ENCODE data around the gene RANBP3.

- TF ChIP-seq EZH2 (optimal IDR thresholded peaks at IDR 0.05; ENCODE audit: low read depth, low read length): no peak
- no peak for TF ChIP-seq CTCF (IDR thresholded peaks at IDR 0.05; ENCODE audit: low read length)
- TF ChIP-seq EZH2phosphoT487 (IDR thresholded peaks at IDR 0.05; ENCODE audit: low read length): no peak
These were observed 82.5 kb downstream of the RANBP3 start for GRCh38 chr19:5895409-5895808.

Data from MM.1S (cell line).